Left renal pelvis (tissue), 4 donors: ENCODE measurements around the gene KLRD1. TPM values are rescaled to one million over a fixed set of nuclear protein-coding genes. Genes with fewer than 3 reads are reported as not detected.
A peak's percentile ranks its signal among the peaks of the same experiment; 100 is the strongest.
"Not testable (repeated sequence)": the region's sequence is repeated elsewhere in the genome, so short reads cannot be mapped to it uniquely, and the experiment has no call there.

Experiments used
- DNase-seq, 4 donors: peaks; one replicate each; pipeline ENCODE4 v3.0.0-alpha.2; 2013; ENCODE audit warnings: low read depth in 4 of 4, low spot score in 3 of 4
- polyA plus RNA-seq, 4 donors: library from polyadenylated mRNA; unstranded; fragments of 120-200 nt; gene quantifications; one replicate each; pipeline ENCODE4 v1.2.1, GENCODE V29; 2013; ENCODE audit not compliant: insufficient read length in 4 of 4

The KLRD1 gene
- polyA plus RNA-seq = under 1 TPM; 0.22 to 0.75 (median 0.59) TPM

- no peak for DNase-seq
Observed at GRCh38 chr12:10307630-10308029, at the start of gene KLRD1. Gene KLRD1, plus strand, starts transcription at chr12:10307870. Its CDS starts 208 bp downstream, at chr12:10308078.

DNA sequence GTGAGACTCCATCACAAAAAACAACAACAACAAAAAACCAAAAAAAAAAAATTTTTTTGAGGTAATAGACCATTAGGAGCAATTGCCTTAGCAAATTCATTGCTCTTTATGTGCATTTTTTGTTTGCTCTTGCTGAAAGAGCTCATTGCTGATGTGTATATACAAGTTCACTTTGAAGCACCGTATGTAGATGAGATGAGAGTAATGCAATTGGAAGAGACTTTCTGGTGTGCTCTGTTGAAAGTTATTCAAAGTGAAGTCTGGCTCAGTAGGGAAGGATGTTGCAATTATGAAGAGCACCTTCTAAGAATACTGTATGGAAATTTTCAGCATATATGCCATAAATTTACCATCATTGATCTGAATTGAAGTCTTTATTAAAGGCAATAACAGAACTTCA lies 46.7 kb upstream of the KLRD1 start:
- DNase-seq = no peak

- DNase-seq = no peak
Observed at GRCh38 chr12:10268037-10268436, 39.6 kb upstream of the KLRD1 start.

DNA sequence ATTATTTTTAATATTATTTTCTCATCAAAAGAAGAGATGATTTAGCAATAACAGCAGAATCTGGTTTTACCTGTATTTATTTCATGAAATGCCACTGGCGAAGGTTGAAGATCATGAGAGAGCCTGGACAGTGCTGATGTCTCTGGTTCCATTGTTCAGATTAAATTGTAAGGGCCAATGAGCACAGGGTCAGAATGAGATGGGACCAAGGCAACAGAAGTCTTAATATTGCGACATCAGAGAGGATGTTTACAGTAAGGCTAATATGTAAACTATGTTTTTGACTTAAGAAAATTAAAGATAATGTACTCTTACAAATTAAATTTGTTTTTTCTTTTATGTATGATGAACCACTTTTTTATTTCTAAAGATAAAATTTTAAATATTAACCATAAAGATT lies 35.2 kb upstream of the KLRD1 start:
- DNase-seq = no peak

- DNase-seq = no peak
Observed at GRCh38 chr12:10276774-10277173, 30.9 kb upstream of the KLRD1 start.

- DNase-seq = no peak
Observed at GRCh38 chr12:10278104-10278503, 29.6 kb upstream of the KLRD1 start.

- DNase-seq = no peak
Observed at GRCh38 chr12:10279937-10280336, 27.7 kb upstream of the KLRD1 start.

DNA sequence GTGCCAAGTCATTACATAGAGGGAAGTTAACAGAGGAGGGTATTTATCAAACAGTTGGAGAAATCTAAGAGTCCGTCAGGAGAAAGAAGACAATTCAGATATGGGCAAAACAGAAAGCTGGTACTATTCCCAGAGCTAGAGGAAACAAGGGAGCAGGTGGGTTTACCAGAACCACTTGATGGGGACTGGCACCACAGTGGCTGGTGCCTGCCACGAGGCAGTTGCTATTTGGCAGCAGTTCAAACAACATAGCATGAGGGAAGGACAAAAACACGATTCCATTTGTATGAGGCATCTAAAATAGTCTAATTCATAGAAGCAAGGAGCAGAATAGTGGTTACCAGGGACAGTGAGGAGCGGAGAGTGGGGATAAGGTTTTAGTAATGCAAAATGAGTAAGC lies 24.6 kb upstream of the KLRD1 start:
- DNase-seq = no peak

GRCh38 chr12:10285919-10286318 lies 21.8 kb upstream of the KLRD1 start:
- no peak for DNase-seq

GRCh38 chr12:10289005-10289754 lies 18.5 kb upstream of the KLRD1 start:
- no peak for DNase-seq

DNA sequence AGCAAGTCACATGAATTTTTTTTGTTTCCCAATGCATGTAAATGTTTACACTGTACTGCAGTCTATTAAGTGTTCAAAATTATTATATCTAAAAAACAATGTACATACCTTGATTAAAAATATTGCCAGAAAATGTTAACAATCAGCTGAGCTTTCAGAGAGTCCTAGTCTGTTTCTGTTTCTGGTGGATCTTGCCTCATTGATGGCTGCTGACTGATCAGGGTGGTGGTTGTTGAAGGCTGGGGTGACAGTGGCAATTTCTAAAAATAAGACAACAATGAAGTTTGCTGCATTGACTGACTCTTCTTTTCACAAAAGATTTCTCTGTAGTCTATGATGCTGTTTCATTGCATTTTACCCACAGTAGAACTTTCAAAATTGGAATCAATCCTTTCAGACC lies 16.6 kb upstream of the KLRD1 start:
- no peak for DNase-seq

GRCh38 chr12:10293151-10293550 lies 14.5 kb upstream of the KLRD1 start:
- DNase-seq = no peak

GRCh38 chr12:10293570-10294227 lies 14.0 kb upstream of the KLRD1 start:
- no peak for DNase-seq

DNA sequence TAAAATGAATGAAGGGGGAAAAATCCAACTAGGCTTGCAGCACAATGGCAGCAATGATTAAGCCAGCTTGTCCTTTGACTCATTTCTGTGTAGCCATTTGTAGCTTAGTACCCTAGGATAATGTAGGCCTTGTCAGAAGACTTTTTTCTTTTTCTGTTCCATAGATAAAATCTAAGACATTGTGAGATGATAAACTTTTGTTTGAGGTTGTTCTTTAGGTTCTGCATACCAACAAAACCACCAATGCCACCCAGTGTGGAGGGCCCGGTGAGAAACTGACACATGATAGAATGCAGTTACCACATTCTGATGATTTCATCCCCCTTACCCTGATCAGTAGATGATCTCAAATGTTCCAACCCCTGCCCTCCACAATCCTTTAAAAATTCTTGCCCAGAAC lies 6.6 kb upstream of the KLRD1 start:
- DNase-seq = no peak

- no peak for DNase-seq
Observed at GRCh38 chr12:10304161-10304574, 3.5 kb upstream of the KLRD1 start.

GRCh38 chr12:10305411-10305810 lies 2.3 kb upstream of the KLRD1 start:
- DNase-seq = no peak

DNA sequence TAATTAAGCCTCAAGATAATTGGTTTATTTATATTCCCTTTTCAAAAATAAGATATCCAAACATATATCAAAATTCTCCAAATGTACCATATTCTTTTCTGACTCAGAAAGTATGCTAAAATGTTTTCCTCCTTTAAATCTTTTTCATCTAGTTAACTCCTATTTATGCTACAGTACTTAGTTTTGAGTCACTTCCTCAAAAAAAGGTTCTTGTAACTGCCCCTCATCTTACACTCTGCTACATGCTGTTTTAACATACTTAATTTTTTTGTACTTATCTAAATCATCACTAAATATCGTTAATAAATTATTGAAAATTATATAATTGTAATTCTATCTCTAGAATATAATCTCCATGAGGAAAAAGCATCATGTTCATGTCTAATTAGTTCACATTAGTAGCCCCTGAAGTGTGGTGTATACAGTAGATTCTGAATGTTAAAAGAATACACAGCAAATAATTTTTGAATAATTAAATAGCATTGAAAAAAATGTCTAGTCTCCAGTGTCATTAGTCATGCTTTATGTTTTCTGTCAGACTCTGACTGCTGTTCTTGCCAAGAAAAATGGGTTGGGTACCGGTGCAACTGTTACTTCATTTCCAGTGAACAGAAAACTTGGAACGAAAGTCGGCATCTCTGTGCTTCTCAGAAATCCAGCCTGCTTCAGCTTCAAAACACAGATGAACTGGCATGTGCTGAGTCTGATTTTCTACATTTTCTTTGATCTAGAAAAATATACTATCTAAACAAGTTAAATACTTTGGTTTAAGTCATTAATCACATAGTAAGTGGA lies 3.5 kb downstream of the KLRD1 start:
- DNase-seq = no peak

- DNase-seq = no peak
Observed at GRCh38 chr12:10319388-10319787, 11.7 kb downstream of the KLRD1 start.

DNA sequence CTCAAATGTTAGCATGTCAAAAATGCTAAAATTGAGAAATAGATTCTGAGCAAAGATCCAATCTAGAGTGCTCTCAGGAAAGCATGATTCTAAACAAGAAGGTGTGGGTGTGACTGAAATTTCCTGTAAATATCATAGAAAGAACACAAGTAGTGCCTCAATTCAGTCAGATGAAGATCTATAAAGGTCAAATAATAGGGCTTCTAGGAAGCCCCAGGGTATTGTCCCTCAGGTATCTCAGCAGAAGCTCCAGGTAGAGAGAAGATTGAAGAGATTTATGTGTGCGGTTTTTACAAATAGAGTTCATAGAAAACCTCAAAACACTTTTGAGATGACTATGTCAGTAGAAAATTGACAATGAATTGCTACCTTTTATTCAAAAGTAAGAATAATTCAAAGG lies 13.0 kb downstream of the KLRD1 start:
- DNase-seq = no peak

DNA sequence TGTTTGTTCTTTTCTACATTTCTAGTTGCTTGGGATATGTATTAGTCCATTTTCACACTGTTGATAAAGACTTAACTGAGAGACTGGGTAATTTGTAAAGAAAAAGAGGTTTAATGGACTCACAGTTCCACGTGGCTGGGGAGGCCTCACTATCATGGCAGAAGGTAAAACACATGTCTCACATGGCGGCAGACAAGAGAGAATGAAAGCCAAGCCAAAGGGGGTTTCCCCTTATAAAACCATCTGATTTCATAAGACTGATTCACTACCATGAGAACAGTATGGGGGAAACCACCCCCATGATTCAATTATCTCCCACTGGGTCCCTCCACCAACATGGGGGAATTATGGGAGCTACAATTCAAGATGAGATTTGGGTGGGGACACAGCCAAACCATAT lies 21.0 kb downstream of the KLRD1 start:
- DNase-seq = not testable (repeated sequence)

GRCh38 chr12:10331642-10332239 lies 24.1 kb downstream of the KLRD1 start:
- peak; percentile 2 to 20 (median 10) for DNase-seq
